Activated gamma-delta T cell treated with Interleukin-2 at 50 U/mL for 16 hours (primary cell): ENCODE data around the gene MEIOSIN.
A peak's percentile ranks its signal among the peaks of the same experiment; 100 is the strongest.
"Not testable (repeated sequence)": the region's sequence is repeated elsewhere in the genome, so short reads cannot be mapped to it uniquely, and the experiment has no call there.

Experiments used
- DNase-seq: peaks from one replicate; pipeline ENCODE4 v3.0.0-alpha.2; 2020

Gene MEIOSIN, protein sequence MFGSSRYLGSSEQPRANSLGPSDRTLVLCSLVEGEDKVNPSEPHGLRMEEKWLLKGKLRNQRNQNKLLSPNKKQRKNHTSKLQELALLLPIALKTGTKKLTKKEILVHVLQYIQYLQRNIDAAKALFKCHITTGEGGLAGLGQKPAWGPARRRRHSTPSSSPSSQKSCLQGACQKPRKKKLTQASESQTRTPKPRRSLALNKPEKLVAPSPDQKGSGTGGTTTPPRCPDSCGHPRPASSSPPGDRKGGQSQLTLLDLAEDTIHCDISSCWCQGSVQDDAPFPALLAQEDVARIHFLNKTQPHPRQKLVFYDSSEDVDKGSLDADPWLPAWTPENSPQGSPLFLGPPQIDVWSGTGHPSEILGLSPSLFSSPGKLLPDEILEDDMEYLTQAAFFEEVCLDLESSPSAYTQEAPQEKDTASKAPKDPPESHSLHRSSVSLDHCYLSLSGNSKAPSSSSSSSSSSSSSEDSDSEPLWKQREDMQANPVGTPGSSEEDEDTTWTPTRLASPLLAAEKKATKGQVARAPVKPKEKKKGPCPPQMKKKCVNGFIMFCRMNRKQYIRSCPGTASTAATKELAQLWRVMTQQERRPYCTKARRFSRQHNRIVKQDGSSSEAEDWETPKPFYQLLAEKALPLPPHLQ

GRCh38 chr19:45733160-45733810, at the start of gene MEIOSIN:
Gene MEIOSIN, plus strand, starts transcription at chr19:45733439. Its CDS starts 1,938 bp downstream, at chr19:45735377.
- DNase-seq = no peak

DNA sequence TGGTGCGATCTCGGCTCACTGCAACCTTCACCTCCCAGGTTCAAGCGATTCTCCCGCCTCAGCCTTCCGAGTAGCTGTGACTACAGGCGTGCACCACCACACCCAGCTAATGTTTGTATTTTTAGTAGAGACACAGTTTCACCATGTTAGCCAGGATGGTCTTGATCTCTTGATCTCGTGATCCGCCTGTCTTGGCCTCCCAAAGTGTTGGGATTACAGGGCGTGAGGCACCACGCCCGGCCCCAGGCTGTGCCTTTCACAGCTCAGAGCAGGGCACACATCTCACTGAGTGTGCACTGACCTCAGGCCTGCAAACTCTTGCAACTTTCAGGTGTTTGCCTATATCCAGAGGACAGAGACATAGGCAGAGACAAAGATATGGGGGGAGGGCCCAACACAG, 48.2 kb upstream of the MEIOSIN start:
- not testable (repeated sequence) for DNase-seq

DNA sequence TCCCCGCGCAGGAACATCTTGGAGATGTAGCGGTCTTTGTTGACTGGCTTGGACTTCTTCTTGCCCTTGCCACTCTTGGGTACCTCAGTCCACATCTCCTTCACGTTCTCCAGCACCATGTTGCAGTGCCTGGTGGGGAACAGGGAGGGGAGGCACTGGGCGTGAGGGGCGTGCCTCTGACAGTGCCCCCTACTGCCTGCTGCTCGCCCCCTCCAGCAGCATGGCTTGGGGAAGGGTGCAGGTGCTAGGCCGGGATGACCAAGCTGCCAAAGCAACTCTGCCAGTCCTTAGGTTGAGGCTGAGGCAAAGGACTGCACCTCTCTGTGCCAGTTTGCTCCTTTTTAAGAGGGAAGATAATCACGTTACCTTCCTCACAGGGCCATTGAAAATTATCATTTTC, 45.6 kb upstream of the MEIOSIN start:
- DNase-seq = no peak

DNA sequence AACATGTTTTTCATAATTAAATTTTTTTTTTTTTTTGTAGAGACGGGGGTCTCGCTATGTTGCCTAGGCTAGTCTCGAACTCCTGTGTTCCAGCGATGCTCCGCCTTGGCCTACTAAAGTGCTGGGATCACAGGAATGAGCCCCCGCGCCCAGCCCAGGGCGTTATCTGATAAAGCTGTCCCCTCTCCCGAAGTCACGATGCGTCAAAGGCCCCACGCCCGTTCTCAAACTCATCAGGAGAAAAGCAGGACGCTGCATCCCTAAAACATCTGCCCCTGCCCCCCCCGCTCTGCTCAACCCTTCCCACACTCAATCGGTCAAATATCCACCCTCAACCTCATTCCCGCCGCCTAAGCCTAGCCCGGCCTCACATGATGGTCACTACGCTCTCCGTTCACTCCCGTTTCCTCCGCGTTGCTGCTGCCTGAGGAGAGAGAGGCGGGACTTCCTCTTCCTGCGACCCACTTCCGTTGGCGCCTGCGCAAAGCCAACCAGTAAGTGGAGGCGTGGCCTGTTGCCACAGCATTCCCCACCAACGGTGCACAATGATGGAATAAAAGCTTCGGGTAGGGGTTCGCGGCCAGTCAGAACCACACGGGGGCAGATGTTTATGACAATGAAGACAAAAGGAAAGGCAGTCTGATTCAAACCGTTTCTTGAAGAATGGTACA, 41.6 kb upstream of the MEIOSIN start, which contains the start of gene SNRPD2:
SNRPD2 (minus strand) TSS at position 438 of the 671 bp plus-strand sequence; CDS start at position 373, 65 bp downstream.
- DNase-seq = peak; percentile 90

GRCh38 chr19:45692187-45693105, 40.8 kb upstream of the MEIOSIN start, which contains the start of gene QPCTL:
Gene QPCTL, plus strand, starts transcription at chr19:45692666. Its CDS starts 38 bp downstream, at chr19:45692704.
- peak; percentile 96 for DNase-seq

DNA sequence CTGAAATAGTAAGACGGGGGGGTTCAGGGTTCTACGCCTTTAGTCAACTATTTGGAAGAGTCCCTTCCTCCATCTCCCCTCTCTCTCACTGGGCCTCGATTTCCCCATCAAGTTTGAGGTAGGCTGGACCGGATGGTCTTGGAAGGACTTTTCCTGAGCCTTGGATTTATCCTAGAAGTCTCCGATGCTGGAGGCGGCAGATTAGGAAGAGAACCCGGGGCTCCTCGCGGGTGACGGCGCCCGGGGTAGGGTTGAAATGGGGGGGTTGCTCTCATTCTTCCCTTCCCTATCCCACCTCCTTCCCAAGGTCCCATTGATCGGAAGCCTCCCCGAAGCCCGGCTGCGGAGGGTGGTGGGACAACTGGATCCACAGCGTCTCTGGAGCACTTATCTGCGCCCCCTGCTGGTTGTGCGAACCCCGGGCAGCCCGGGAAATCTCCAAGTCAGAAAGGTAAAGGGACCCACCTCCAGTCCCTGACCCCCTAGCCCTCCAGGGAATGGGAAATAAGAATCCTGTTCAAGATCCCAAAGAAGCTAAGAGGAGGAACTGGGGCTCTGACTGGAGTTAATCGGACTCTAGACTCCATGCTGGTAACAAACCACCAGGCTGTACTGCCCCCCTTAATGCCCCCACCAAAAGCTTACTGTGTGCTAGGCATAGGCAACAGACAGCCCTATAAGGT, 40.0 kb upstream of the MEIOSIN start:
- DNase-seq = peak; percentile 75

DNA sequence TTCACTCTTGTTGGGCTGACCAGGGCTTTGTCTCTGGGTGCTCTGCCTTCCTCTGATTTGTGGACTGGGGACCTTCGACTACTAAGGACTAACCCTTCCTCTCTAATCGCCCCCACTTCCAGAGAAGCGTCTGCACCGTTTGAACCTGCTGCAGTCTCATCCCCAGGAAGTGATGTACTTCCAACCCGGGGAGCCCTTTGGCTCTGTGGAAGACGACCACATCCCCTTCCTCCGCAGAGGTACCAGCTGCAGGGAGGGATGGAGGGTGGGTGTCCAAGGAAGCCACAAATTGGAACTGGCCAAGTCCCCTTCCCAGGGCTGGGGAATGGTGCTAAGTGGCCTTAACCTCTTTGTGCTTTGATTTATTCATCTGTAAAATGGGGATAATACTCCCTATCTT, 31.6 kb upstream of the MEIOSIN start:
- DNase-seq = no peak

DNA sequence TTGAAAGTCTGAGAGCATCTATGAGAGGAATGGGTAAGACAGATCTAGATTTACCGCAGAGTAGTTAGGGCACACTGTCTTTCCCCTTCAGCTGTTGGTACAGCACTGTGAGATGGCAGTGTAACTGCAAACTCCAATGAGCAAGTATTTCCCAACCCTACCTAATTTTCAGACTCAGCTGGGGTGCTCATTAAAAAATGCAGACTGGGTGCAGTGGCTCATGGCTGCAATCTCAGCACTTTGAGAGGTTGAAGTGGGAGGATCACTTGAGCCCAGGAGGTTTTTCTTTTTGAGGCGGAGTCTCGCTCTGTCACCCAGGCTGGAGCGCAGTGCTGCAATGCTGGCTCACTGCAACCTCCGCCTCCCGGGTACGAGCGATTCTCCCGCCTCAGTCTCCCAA, 28.1 kb upstream of the MEIOSIN start:
- no peak for DNase-seq

DNA sequence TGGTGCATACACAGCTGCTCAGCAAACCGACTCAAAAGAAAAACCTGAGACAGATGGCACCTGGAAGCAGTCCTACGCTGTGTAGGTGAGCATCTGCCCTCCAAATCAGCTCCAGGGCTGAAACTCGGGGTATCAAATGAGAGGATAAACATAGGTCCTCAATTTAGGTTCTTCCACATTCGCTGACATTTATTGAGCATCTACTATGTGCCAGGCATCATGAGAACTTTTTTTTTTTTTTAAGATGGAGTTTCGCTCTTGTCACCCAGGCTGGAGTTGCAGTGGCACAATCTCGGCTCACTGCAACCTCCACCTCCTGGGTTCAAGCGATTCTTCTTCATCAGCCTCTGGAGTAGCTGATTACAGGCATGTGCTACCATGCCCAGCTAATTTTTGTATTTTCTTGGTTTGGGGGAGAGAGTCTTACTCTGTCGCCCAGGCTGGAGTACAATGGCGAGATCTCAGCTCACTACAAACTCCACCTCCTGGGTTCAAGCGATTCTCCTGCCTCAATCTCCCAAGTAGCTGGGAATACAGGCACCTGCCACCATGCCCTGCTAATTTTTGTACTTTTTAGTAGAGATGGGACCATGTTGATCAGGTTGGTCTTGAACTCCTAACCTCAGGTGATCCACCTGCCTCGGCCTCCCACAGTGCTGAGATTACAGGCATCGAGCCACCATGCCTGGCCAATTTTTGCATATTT, 27.4 kb upstream of the MEIOSIN start:
- no peak for DNase-seq

GRCh38 chr19:45710356-45711130, 22.7 kb upstream of the MEIOSIN start:
- no peak for DNase-seq

DNA sequence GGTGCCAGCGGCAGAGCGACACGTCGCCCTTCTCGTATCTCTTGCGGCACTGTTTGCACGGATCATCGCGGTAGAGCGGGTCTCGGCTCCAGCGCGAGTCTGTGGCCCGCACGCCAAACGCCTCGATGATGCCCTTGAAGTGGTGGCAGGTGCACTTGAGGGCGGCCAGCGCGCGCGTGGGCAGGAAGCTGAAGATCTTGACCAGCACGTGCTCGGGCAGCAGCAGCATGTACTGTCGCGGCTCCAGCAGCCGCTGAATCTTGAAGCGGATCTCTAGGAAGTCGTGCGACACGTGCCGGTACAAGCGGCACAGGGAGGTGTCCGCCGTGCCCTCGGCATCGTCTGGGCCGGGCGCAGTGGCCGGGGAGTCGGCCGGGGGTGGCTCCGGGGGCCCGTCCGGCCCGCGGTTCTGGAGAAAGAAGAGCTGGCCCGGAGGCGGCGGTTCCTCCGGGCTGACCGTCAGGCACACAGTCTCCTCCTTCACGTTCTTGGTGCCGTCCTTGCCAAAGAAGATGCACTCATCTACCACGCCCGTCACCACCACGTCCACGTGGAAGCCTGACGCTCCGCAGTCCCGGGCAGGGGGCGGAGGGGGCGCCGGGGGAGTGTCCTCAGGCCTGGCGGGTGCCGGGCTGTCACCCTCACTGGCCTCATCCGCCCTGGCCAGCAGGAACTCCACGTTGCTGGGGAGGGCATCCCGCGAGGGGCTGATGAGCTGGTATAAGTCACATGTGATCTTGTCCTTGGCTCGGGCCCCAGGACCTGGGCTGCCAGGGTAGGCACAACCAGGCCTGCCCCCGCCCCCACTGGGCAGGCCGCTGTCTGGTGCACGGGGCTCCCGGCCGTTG, 21.2 kb upstream of the MEIOSIN start:
- DNase-seq = no peak

DNA sequence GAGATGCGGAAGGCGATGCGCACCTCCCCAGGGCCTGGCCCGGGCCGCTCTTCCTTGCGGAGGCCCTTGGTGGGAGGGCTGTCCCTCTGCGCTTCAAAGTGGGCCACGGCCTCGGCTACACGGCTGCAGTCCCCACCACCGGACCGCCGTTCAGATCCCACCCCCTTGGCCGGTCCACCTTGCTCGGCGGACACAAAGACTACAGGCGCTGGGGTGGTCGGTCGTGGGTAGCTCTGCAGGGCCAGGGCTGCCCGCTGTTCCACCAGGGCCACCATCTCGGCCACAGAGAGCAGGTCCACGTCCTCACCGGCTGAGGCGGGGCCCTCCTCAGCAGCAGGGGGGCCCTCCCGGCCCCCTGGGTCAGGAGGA, 20.6 kb upstream of the MEIOSIN start:
- no peak for DNase-seq

GRCh38 chr19:45713141-45713540, 20.1 kb upstream of the MEIOSIN start:
- no peak for DNase-seq

GRCh38 chr19:45715139-45715538, 18.1 kb upstream of the MEIOSIN start:
- DNase-seq = no peak

GRCh38 chr19:45716359-45717130, 16.7 kb upstream of the MEIOSIN start:
- no peak for DNase-seq

GRCh38 chr19:45717131-45717982, 15.9 kb upstream of the MEIOSIN start:
- peak; percentile 96 for DNase-seq
